ENCODE measurements around the gene RIN2. TPM values are rescaled to one million over a fixed set of nuclear protein-coding genes. Genes with fewer than 3 reads are reported as not detected.

RIN2 gene
- total and polyA plus RNA-seq, 2 of the 4 experiments (the other 2 are of a cell fraction): 16.1 to 72.2 TPM

DNA sequence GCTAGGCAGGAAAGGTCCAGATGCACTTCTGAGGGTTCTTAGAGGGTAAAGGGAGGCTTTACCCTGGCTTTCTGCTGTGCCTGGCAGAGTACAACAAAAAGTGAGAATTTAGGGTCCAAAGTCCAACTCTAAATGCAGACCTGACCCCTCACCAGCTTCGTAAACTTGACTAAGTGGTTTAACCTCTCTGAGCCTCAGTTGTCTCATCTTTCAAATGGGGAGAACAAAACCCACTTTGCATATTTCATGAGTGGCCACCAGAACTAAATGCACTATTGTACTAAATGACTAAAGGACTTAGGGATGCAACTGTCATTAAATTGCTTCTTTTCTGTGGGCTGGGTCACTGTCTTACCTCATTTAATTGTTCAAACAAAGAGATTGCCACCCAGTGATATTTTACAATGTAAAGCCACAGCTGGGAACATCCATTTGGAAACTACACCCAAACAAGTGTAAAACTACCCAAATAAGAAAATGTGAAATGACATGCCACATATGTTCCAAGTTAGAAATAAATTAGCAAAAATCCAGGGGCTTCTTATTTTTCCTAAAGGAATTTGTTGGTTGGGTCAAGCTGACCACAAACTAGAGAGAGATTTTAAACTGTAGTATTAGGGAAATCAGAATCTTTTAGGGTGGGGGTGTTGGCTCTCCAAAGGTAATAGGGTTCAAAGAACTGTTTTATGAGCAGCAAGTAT is 48.3 kb upstream of the RIN2 start:
- H3K79me1 ChIP-seq (ENCODE audit: low read depth in 1 of 2, low read length in 2 of 2): no peaks in the 10 kb centered on the region
- H2BK120ac ChIP-seq (ENCODE audit: low read depth, low read length): no peak overlapping the region
- dilution Hi-C loops (cut with HindIII; ENCODE audit: low sequenced_read_pairs, unreplicated experiment): no loop called here
- no peak overlapping the region for H4K5ac ChIP-seq (ENCODE audit: low read depth, low read length)
- no peak overlapping the region for H3K27ac ChIP-seq (ENCODE audit: insufficient read depth, low read length)
- H3K56ac ChIP-seq (ENCODE audit: extremely low read depth, insufficient read depth, low read length): no peak overlapping the region
- no peak overlapping the region for H4K8ac ChIP-seq (ENCODE audit: low read depth in 2 of 2, low read length in 2 of 2)
- peaks cover 6% of the 10 kb centered on the region for H3K9me1 ChIP-seq (ENCODE audit: insufficient read depth, low read length)
- no peak overlapping the region for H3K4me2 ChIP-seq (ENCODE audit: low read depth, low read length)
- no peak for TF ChIP-seq NFE2L2 (IDR thresholded peaks at IDR 0.05; ENCODE audit: low read depth, low read length)
- TF ChIP-seq RCOR1 (IDR thresholded peaks at IDR 0.05; ENCODE audit: insufficient replicate concordance, low read length): no peak
- peaks cover 34% of the 10 kb centered on the region for H3K27me3 ChIP-seq (ENCODE audit: control insufficient read depth, insufficient read depth, low read length)
- no peak overlapping the region for H2BK5ac ChIP-seq (ENCODE audit: low read depth, low read length, poor library complexity, severe bottlenecking)
- no peak overlapping the region for H2AK9ac ChIP-seq (replicated peaks; ENCODE audit: low read depth, low read length, poor library complexity)
- H2BK20ac ChIP-seq (ENCODE audit: low read depth, low read length): no peak overlapping the region
- in situ Hi-C loops (cut with MboI; ENCODE audit: low sequenced_read_pairs): no loop called here
- H4K20me1 ChIP-seq (ENCODE audit: insufficient read depth, low read length): no peaks in the 10 kb centered on the region
- no peak overlapping the region for H2AK5ac ChIP-seq (ENCODE audit: low read depth, low read length)
- no CpG with 5 or more reads among the region's 1 CpG for WGBS, 2 experiments (ENCODE audit: extremely low coverage in 2 of 2, insufficient read length in 1 of 2)
- H3K9ac ChIP-seq (ENCODE audit: low read depth, low read length): no peak overlapping the region
- ChIA-PET POLR2A (ENCODE audit: unreplicated experiment) (no interaction called here), CTCF (no interaction called here)
- no peak overlapping the region for H3K14ac ChIP-seq (replicated peaks; ENCODE audit: low read depth, low read length)
- intact Hi-C loops (cut with micrococcal nuclease): no loop called here
- H3K36me3 ChIP-seq (ENCODE audit: control insufficient read depth, insufficient read depth, low read length): no peaks in the 10 kb centered on the region
- no TSS peak for BruUV-seq (replicated peaks)
- ATAC-seq (ENCODE audit: low read depth): no peak
- no peak overlapping the region for H4K91ac ChIP-seq (ENCODE audit: insufficient read depth, low read depth, low read length)
- H3K4ac ChIP-seq (ENCODE audit: low read depth, low read length): no peak overlapping the region
- DNase-seq: no peak
- no peak overlapping the region for H3K23ac ChIP-seq (ENCODE audit: low read depth, low read length)
- H2BK15ac ChIP-seq (ENCODE audit: low read depth, low read length): no peak overlapping the region
- peaks cover 2% of the 10 kb centered on the region for H3K9me3 ChIP-seq (ENCODE audit: control insufficient read depth, insufficient read depth, low read length)
- peaks cover 14% of the 10 kb centered on the region; the same call in 1 of the 2 replicates for H3K4me1 ChIP-seq (ENCODE audit: control insufficient read depth, insufficient read depth, low read length)
- no peak overlapping the region for H3K4me3 ChIP-seq (ENCODE audit: insufficient read depth, low read depth, low read length)
- no peak overlapping the region for H3K18ac ChIP-seq (ENCODE audit: low read depth, low read length)
- no peak overlapping the region for H2AFZ ChIP-seq (replicated peaks; ENCODE audit: low read length, poor library complexity)

Measured in IMR-90 (cell line).